K562 (cell line): ENCODE data around the gene PGF. TPM values are rescaled to one million over a fixed set of nuclear protein-coding genes. Genes with fewer than 3 reads are reported as not detected.

Source experiments
- ARHGAP35 ChIP-seq: fragments of 450-650 bp; IDR thresholded peaks from 2 replicates; pipeline ENCODE4 v1.6.1; 2018; ENCODE audit not compliant: partially characterized antibody
- ATF7 ChIP-seq: fragments of 450-650 bp; IDR thresholded peaks from 2 replicates; pipeline ENCODE4 v1.7.1; 2014; ENCODE audit warnings: mild to moderate bottlenecking, moderate library complexity
- BMI1 ChIP-seq: fragments of 150-350 bp; IDR thresholded peaks from 2 replicates; pipeline ENCODE4 v1.6.1; 2014; ENCODE audit warnings: low read length
- CEBPB ChIP-seq: fragments of 450-650 bp; IDR thresholded peaks from 2 replicates; pipeline ENCODE4 v1.6.1; 2016; ENCODE audit warnings: missing genetic modification characterization, missing compliant biosample characterization
- EP300 ChIP-seq: IDR thresholded peaks from 2 replicates; pipeline ENCODE4 v1.6.1; 2012; ENCODE audit warnings: low read length, improper control_type of control experiment
- ERF ChIP-seq: fragments of 450-650 bp; formaldehyde crosslinking; IDR thresholded peaks from 2 replicates; pipeline ENCODE4 v1.4.0; 2020; ENCODE audit warnings: mild to moderate bottlenecking, mixed read lengths
- JUNB ChIP-seq: fragments of 450-650 bp; formaldehyde crosslinking; conservative IDR thresholded peaks from 2 replicates; pipeline ENCODE4 v1.4.0; 2020; ENCODE audit warnings: mild to moderate bottlenecking
- NCOA4 ChIP-seq: fragments of 450-650 bp; IDR thresholded peaks from 2 replicates; pipeline ENCODE4 v1.6.1; 2018; ENCODE audit warnings: mild to moderate bottlenecking; ENCODE audit not compliant: partially characterized antibody
- NCOR1 ChIP-seq: fragments of 450-650 bp; IDR thresholded peaks from 2 replicates; pipeline ENCODE4 v1.6.1; 2016; ENCODE audit warnings: mild to moderate bottlenecking, moderate library complexity
- PHTF2 ChIP-seq: fragments of 250-450 bp; sonication (Bioruptor Pico); IDR thresholded peaks from 2 replicates; pipeline ENCODE4 v1.5.0; 2021; ENCODE audit warnings: mild to moderate bottlenecking
- PTRF ChIP-seq: fragments of 450-650 bp; IDR thresholded peaks from 2 replicates; pipeline ENCODE4 v1.6.1; 2016; ENCODE audit warnings: mild to moderate bottlenecking, missing genetic modification characterization, missing compliant biosample characterization
- RFX1 ChIP-seq: fragments of 450-650 bp; IDR thresholded peaks from 2 replicates; pipeline ENCODE4 v1.6.1; 2016; ENCODE audit warnings: mild to moderate bottlenecking, moderate library complexity
- SIRT6 ChIP-seq: IDR thresholded peaks from one replicate; pipeline ENCODE4 v1.6.1; 2012; ENCODE audit warnings: low read depth, mild to moderate bottlenecking, control low read depth, inconsistent platforms, low read length, moderate library complexity
- SMAD3 ChIP-seq: fragments of 450-650 bp; formaldehyde crosslinking; conservative IDR thresholded peaks from 2 replicates; pipeline ENCODE4 v1.4.0; 2020; ENCODE audit warnings: mild to moderate bottlenecking
- SP2 ChIP-seq: IDR thresholded peaks from 2 replicates; pipeline ENCODE4 v1.6.1; 2011; ENCODE audit warnings: mild to moderate bottlenecking, low read depth, low read length, moderate library complexity; ENCODE audit not compliant: poor library complexity, severe bottlenecking; ENCODE audit errors: extremely low read depth
- THAP7 ChIP-seq: fragments of 250-450 bp; sonication (Bioruptor Pico); IDR thresholded peaks from 2 replicates; pipeline ENCODE4 v1.5.0; 2021
- ZNF354B ChIP-seq: fragments of 250-450 bp; sonication (Bioruptor Pico); IDR thresholded peaks from 2 replicates; pipeline ENCODE4 v1.4.0; 2020
- ZSCAN32 ChIP-seq: fragments of 450-650 bp; formaldehyde crosslinking; IDR thresholded peaks from 2 replicates; pipeline ENCODE4 v1.4.0; 2020; ENCODE audit warnings: mild to moderate bottlenecking, moderate library complexity
- polyA plus RNA-seq, 8 experiments: library from polyadenylated mRNA; depleted of rRNA in 4 of 8; stranded (reverse) in 5 of 8; unstranded in 3 of 8; fragments of >200 nt; fragmentation: Nextera tagmentation in 2 of 8; fragmentation: Illumina TruSeq in 1 of 8; extraction: Ambion mirVana in 2 of 8; extraction: Trizol in 1 of 8; gene quantifications; 2 replicates each; pipeline versions ENCODE4 v1.2.1 to v1.2.3, GENCODE V29; 2011 to 2014; ENCODE audit warnings: inconsistent platforms in 1 of 8, missing spikeins in 1 of 8
- total RNA-seq, 7 experiments: library from RNA; depleted of rRNA in 6 of 7; stranded (reverse); fragments of >200 nt in 6 of 7; fragmentation: Illumina TruSeq in 2 of 7; extraction: Trizol in 2 of 7; gene quantifications; 2 replicates each; pipeline versions ENCODE4 v1.2.1 to v1.2.3, GENCODE V29; 2011 to 2021; ENCODE audit warnings: low replicate concordance in 1 of 7
- TF ChIP-seq, protein P1 (sequence below): fragments of 150-350 bp; IDR thresholded peaks from 2 replicates; pipeline ENCODE4 v1.6.1; 2014; ENCODE audit warnings: low read depth, mild to moderate bottlenecking, low read length, borderline replicate concordance
- TF ChIP-seq, protein P2 (sequence below): fragments of 250-450 bp; sonication (Bioruptor Pico); IDR thresholded peaks from 2 replicates; pipeline ENCODE4 v1.8.0; 2022; ENCODE audit warnings: moderate library complexity, mild to moderate bottlenecking, inconsistent platforms
- TF ChIP-seq, protein P3 (sequence below): fragments of 250-450 bp; sonication (Bioruptor Pico); IDR thresholded peaks from 2 replicates; pipeline ENCODE4 v1.8.0; 2022; ENCODE audit warnings: moderate library complexity, mild to moderate bottlenecking, inconsistent platforms
- TF ChIP-seq, protein P4 (sequence below): IDR thresholded peaks from 2 replicates; pipeline ENCODE4 v1.6.1; 2016; ENCODE audit warnings: missing genetic modification characterization, missing compliant biosample characterization

Gene PGF
- total and polyA plus RNA-seq, 9 of the 15 experiments (the other 6 are each of a cell fraction or from before 2014, with no cell fraction given) = 0.04 to 0.44 (median 0.18) TPM

DNA sequence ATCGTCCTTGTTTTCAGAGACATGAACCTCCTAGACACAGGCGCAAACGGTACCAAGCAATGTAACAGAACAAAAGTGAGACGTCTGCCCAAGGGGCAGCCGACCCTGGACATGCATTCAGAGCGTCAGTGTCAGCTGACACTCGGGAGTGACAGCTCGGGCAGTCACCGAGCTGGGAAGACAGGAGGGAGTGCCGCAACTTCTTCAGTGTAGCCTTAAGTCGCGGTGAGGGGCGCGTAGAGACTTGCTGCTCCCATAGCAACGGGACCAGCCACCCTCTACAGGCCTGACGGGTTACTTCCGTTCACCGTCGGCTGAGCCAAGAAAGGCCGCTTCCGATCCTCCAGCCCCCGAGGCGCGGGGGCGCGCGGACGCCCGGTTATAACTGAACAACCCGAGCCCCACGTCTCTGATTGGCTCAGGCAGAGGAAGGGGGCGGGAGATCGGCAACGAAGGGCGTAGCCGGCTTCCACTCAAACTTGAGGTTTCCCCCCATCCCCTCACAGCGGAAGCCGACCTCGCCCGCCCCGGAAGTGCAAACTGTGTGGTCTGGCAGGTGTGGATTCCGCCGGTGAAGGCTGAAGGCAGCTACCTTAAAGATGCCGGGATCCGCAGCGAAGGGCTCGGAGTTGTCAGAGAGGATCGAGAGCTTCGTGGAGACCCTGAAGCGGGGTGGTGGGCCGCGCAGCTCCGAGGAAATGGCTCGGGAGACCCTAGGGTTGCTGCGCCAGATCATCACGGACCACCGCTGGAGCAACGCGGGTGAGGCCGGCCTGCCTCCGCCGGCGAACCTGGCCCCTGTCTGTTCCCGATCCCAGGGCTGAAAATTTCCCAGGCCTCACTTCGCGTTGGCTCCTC lies 47.2 kb upstream of the PGF start, which contains the start of gene EIF2B2 (continued):
- TF ChIP-seq CEBPB (tag) (no peak; the same call in 1 of the 2 replicates), JUNB (CRISPR knock-in tag) (no peak), NCOA4 (no peak), PTRF (tag) (no peak), ZNF354B (no peak), SIRT6 (no peak), EP300 (no peak), PHTF2 (CRISPR knock-in tag) (no peak), SMAD3 (CRISPR knock-in tag) (no peak), ARHGAP35 (no peak), THAP7 (CRISPR knock-in tag) (no peak), ATF7 (peak; percentile 38; the same call in 1 of the 2 replicates), RFX1 (peak; percentile 93), ERF (CRISPR knock-in tag) (no peak), ZSCAN32 (CRISPR knock-in tag) (no peak), BMI1 (peak; percentile 83), NCOR1 (no peak), SP2 (peak; percentile 49)
- TF ChIP-seq, protein P1, sequence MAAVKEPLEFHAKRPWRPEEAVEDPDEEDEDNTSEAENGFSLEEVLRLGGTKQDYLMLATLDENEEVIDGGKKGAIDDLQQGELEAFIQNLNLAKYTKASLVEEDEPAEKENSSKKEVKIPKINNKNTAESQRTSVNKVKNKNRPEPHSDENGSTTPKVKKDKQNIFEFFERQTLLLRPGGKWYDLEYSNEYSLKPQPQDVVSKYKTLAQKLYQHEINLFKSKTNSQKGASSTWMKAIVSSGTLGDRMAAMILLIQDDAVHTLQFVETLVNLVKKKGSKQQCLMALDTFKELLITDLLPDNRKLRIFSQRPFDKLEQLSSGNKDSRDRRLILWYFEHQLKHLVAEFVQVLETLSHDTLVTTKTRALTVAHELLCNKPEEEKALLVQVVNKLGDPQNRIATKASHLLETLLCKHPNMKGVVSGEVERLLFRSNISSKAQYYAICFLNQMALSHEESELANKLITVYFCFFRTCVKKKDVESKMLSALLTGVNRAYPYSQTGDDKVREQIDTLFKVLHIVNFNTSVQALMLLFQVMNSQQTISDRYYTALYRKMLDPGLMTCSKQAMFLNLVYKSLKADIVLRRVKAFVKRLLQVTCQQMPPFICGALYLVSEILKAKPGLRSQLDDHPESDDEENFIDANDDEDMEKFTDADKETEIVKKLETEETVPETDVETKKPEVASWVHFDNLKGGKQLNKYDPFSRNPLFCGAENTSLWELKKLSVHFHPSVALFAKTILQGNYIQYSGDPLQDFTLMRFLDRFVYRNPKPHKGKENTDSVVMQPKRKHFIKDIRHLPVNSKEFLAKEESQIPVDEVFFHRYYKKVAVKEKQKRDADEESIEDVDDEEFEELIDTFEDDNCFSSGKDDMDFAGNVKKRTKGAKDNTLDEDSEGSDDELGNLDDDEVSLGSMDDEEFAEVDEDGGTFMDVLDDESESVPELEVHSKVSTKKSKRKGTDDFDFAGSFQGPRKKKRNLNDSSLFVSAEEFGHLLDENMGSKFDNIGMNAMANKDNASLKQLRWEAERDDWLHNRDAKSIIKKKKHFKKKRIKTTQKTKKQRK = no peak
- TF ChIP-seq, protein P2, sequence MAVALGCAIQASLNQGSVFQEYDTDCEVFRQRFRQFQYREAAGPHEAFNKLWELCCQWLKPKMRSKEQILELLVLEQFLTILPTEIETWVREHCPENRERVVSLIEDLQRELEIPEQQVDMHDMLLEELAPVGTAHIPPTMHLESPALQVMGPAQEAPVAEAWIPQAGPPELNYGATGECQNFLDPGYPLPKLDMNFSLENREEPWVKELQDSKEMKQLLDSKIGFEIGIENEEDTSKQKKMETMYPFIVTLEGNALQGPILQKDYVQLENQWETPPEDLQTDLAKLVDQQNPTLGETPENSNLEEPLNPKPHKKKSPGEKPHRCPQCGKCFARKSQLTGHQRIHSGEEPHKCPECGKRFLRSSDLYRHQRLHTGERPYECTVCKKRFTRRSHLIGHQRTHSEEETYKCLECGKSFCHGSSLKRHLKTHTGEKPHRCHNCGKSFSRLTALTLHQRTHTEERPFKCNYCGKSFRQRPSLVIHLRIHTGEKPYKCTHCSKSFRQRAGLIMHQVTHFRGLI (CRISPR knock-in tag) = no peak
- TF ChIP-seq, protein P3, sequence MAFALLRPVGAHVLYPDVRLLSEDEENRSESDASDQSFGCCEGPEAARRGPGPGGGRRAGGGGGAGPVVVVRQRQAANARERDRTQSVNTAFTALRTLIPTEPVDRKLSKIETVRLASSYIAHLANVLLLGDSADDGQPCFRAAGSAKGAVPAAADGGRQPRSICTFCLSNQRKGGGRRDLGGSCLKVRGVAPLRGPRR (CRISPR knock-in tag) = no peak
- TF ChIP-seq, protein P4, sequence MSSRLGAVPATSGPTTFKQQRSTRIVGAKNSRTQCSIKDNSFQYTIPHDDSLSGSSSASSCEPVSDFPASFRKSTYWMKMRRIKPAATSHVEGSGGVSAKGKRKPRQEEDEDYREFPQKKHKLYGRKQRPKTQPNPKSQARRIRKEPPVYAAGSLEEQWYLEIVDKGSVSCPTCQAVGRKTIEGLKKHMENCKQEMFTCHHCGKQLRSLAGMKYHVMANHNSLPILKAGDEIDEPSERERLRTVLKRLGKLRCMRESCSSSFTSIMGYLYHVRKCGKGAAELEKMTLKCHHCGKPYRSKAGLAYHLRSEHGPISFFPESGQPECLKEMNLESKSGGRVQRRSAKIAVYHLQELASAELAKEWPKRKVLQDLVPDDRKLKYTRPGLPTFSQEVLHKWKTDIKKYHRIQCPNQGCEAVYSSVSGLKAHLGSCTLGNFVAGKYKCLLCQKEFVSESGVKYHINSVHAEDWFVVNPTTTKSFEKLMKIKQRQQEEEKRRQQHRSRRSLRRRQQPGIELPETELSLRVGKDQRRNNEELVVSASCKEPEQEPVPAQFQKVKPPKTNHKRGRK (tag) = no peak
